HFF-Myc (cell line): ENCODE results near the gene SCG5.

Experiments used
- DNase-seq: peaks from one replicate; pipeline ENCODE4 v3.0.0-alpha.2; 2011; ENCODE audit warnings: low read depth; ENCODE audit errors: extremely low read depth
- H3K4me3 ChIP-seq: replicated peaks from 2 replicates; pipeline ENCODE4 v1.5.1; 2011; ENCODE audit warnings: low read depth, mild to moderate bottlenecking, control low read depth, low read length
- CTCF ChIP-seq: IDR thresholded peaks from 2 replicates; pipeline ENCODE4 v1.5.1; 2012; ENCODE audit warnings: mild to moderate bottlenecking, low read depth, low read length, control low read depth; ENCODE audit errors: missing control alignments

SCG5 gene

GRCh38 chr15:32692286-32692685 is 50.8 kb downstream of the SCG5 start:
- DNase-seq: no peak

GRCh38 chr15:32694222-32694983 is 52.9 kb downstream of the SCG5 start:
- H3K4me3 ChIP-seq: no peak overlapping the region
- TF ChIP-seq CTCF: no peak
- DNase-seq: no peak

More at GRCh38 chr15:32692286-32692685, 50.8 kb downstream of the SCG5 start:
- H3K4me3 ChIP-seq: no peak overlapping the region
- no peak for TF ChIP-seq CTCF

- no peak for TF ChIP-seq CTCF
- H3K4me3 ChIP-seq: no peak overlapping the region
- no peak for DNase-seq
Observed at GRCh38 chr15:32698773-32699390, 57.4 kb downstream of the SCG5 start.

GRCh38 chr15:32700501-32701150 is 59.1 kb downstream of the SCG5 start:
- no peak for DNase-seq
- no peak overlapping the region for H3K4me3 ChIP-seq
- no peak for TF ChIP-seq CTCF

- no peak overlapping the region for H3K4me3 ChIP-seq
- TF ChIP-seq CTCF: no peak
- DNase-seq: no peak
Observed at GRCh38 chr15:32701863-32702262, 60.4 kb downstream of the SCG5 start.

GRCh38 chr15:32704395-32704981 is 63.0 kb downstream of the SCG5 start:
- TF ChIP-seq CTCF: no peak
- peak; percentile 61 for DNase-seq
- no peak overlapping the region for H3K4me3 ChIP-seq
